ENCODE measurements around the gene CA14. TPM values are rescaled to one million over a fixed set of nuclear protein-coding genes. Genes with fewer than 3 reads are reported as not detected.

Gene CA14
- total RNA-seq, 1 donor from 2014 or later = 13.1 TPM

GRCh38 chr1:150237746-150238145, 19.8 kb upstream of the CA14 start:
- no peak for DNase-seq (ENCODE audit: low spot score, unreplicated experiment)
- TF ChIP-seq CTCF (IDR thresholded peaks at IDR 0.05; ENCODE audit: unreplicated experiment) = no peak
- Mint-ChIP-seq H3K27me3 (peaks cover 3% of the 10 kb centered on the region), H3K4me1 (ENCODE audit: low read depth) (peaks cover 17% of the 10 kb centered on the region), H3K9me3 (ENCODE audit: low read depth) (no peaks in the 10 kb centered on the region), H3K27ac (no peak overlapping the region), H3K4me3 (ENCODE audit: low read depth) (no peak overlapping the region), H3K36me3 (ENCODE audit: insufficient read depth) (no peaks in the 10 kb centered on the region)

GRCh38 chr1:150243003-150243402, 14.6 kb upstream of the CA14 start:
- Mint-ChIP-seq H3K9me3 (ENCODE audit: low read depth) (no peaks in the 10 kb centered on the region), H3K4me3 (ENCODE audit: low read depth) (no peak overlapping the region), H3K36me3 (ENCODE audit: insufficient read depth) (no peaks in the 10 kb centered on the region), H3K27ac (no peak overlapping the region), H3K27me3 (peaks cover 3% of the 10 kb centered on the region), H3K4me1 (ENCODE audit: low read depth) (no peaks in the 10 kb centered on the region)
- no peak for DNase-seq (ENCODE audit: low spot score, unreplicated experiment)
- TF ChIP-seq CTCF (IDR thresholded peaks at IDR 0.05; ENCODE audit: unreplicated experiment) = no peak

- no peak for DNase-seq (ENCODE audit: low spot score, unreplicated experiment)
- Mint-ChIP-seq H3K27ac (no peak overlapping the region), H3K4me1 (ENCODE audit: low read depth) (no peaks in the 10 kb centered on the region), H3K4me3 (ENCODE audit: low read depth) (no peak overlapping the region), H3K9me3 (ENCODE audit: low read depth) (no peaks in the 10 kb centered on the region), H3K36me3 (ENCODE audit: insufficient read depth) (no peaks in the 10 kb centered on the region), H3K27me3 (no peaks in the 10 kb centered on the region)
- TF ChIP-seq CTCF (IDR thresholded peaks at IDR 0.05; ENCODE audit: unreplicated experiment) = no peak
These were observed 7.6 kb upstream of the CA14 start for GRCh38 chr1:150249936-150250335.

- H3K27ac Mint-ChIP-seq = peak overlapping the region; percentile 97
- peak overlapping the region; percentile 52 for H3K4me3 Mint-ChIP-seq (ENCODE audit: low read depth)
- no peak for DNase-seq (ENCODE audit: low spot score, unreplicated experiment)
- H3K4me1 Mint-ChIP-seq (ENCODE audit: low read depth) = peaks cover 53% of the 10 kb centered on the region
- no peak for TF ChIP-seq CTCF (IDR thresholded peaks at IDR 0.05; ENCODE audit: unreplicated experiment)
- no peaks in the 10 kb centered on the region for H3K36me3 Mint-ChIP-seq (ENCODE audit: insufficient read depth)
- H3K9me3 Mint-ChIP-seq (ENCODE audit: low read depth) = no peaks in the 10 kb centered on the region
- H3K27me3 Mint-ChIP-seq = no peaks in the 10 kb centered on the region
These were observed 1.4 kb upstream of the CA14 start for GRCh38 chr1:150256198-150256553.

- Mint-ChIP-seq H3K4me3 (ENCODE audit: low read depth) (peak overlapping the region; percentile 69), H3K27me3 (no peaks in the 10 kb centered on the region), H3K36me3 (ENCODE audit: insufficient read depth) (no peaks in the 10 kb centered on the region), H3K9me3 (ENCODE audit: low read depth) (no peaks in the 10 kb centered on the region), H3K4me1 (ENCODE audit: low read depth) (peaks cover 53% of the 10 kb centered on the region), H3K27ac (peak overlapping the region; percentile 97)
- no peak for TF ChIP-seq CTCF (IDR thresholded peaks at IDR 0.05; ENCODE audit: unreplicated experiment)
- no peak for DNase-seq (ENCODE audit: low spot score, unreplicated experiment)
These were observed 826 bp upstream of the CA14 start for GRCh38 chr1:150256554-150257341.

All from progenitor cell of endocrine pancreas (in vitro differentiated cells).